KMS-11 (cell line): ENCODE measurements around the gene TUBG1.

ENCODE experiments used
- H2AFZ ChIP-seq: fragments of 200-600 bp; sonication (generic); 2 replicates; pipeline ENCODE4 v1.6.1; 2016; ENCODE audit warnings: antibody characterized with exemption, mixed run types, low read depth
- H3K27ac ChIP-seq: fragments of 200-600 bp; sonication (generic); 2 replicates; pipeline ENCODE4 v1.6.1; 2016; ENCODE audit warnings: mild to moderate bottlenecking, mixed run types
- H3K27me3 ChIP-seq: fragments of 200-600 bp; sonication (generic); 2 replicates; pipeline ENCODE4 v1.6.1; 2017; ENCODE audit warnings: mild to moderate bottlenecking, low read depth, mixed run types, moderate library complexity; ENCODE audit not compliant: insufficient read depth
- H3K36me3 ChIP-seq: fragments of 200-600 bp; sonication (generic); 2 replicates; pipeline ENCODE4 v1.6.1; 2017; ENCODE audit warnings: mild to moderate bottlenecking, mixed run types; ENCODE audit not compliant: insufficient read depth
- H3K4me1 ChIP-seq: fragments of 200-600 bp; sonication (generic); 2 replicates; pipeline ENCODE4 v1.6.1; 2016; ENCODE audit warnings: mild to moderate bottlenecking, low read depth, mixed run types; ENCODE audit not compliant: poor library complexity, severe bottlenecking
- H3K4me2 ChIP-seq: fragments of 200-600 bp; sonication (generic); 2 replicates; pipeline ENCODE4 v1.7.0; 2016; ENCODE audit warnings: mild to moderate bottlenecking, mixed run types
- H3K4me3 ChIP-seq: fragments of 200-600 bp; sonication (generic); IDR thresholded peaks from 2 replicates; pipeline ENCODE4 v1.6.1; 2017; ENCODE audit warnings: low read depth, low read length, mixed read lengths; ENCODE audit not compliant: insufficient read depth
- H3K79me2 ChIP-seq: fragments of 200-600 bp; sonication (generic); 2 replicates; pipeline ENCODE4 v1.6.1; 2016; ENCODE audit warnings: low read depth, mixed run types; ENCODE audit not compliant: insufficient read depth
- H3K9ac ChIP-seq: fragments of 200-600 bp; sonication (generic); 2 replicates; pipeline ENCODE4 v1.6.1; 2016; ENCODE audit warnings: mild to moderate bottlenecking, mixed run types
- H4K20me1 ChIP-seq: fragments of 200-600 bp; sonication (generic); 2 replicates; pipeline ENCODE4 v1.6.1; 2016; ENCODE audit warnings: mild to moderate bottlenecking, mixed run types; ENCODE audit not compliant: insufficient read depth
- TF ChIP-seq, protein P1 (sequence below): fragments of 200-600 bp; sonication (generic); conservative IDR thresholded peaks from 2 replicates; pipeline ENCODE4 v1.6.1; 2017; ENCODE audit warnings: low read depth, mild to moderate bottlenecking, antibody characterized with exemption, low read length, moderate library complexity, mixed read lengths

TUBG1 gene

DNA sequence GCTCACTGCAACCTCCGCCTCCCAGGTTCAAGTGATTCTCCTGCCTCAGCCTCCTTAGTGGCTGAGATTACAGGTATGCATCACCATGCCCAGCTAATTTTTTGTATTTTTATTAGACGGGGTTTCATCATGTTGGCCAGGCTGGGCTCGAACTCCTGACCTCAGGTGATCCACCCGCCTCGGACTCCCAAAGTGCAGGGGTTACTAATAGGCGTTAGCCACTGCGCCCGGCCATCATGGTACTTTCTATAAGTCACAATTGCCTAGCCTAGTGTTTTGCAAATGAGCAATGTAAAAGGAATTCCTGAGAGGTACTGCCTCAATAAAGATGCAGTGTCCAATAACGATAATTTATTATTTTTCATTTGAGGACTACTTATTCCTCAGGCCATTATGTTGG, 18.1 kb upstream of the TUBG1 start:
- Histone ChIP-seq H4K20me1 (no peaks in the 10 kb centered on the region), H3K27ac (no peak overlapping the region), H3K4me2 (no peak overlapping the region), H3K9ac (no peak overlapping the region), H3K79me2 (peaks cover 9% of the 10 kb centered on the region; the same call in 1 of the 2 replicates), H3K36me3 (0 out of 2 replicates have a peak, but pooled peaks cover 4% of the 10 kb centered on the region), H3K4me1 (peaks cover 26% of the 10 kb centered on the region), H3K4me3 (no peak overlapping the region), H3K27me3 (no peaks in the 10 kb centered on the region), H2AFZ (no peak overlapping the region)
- TF ChIP-seq, protein P1, sequence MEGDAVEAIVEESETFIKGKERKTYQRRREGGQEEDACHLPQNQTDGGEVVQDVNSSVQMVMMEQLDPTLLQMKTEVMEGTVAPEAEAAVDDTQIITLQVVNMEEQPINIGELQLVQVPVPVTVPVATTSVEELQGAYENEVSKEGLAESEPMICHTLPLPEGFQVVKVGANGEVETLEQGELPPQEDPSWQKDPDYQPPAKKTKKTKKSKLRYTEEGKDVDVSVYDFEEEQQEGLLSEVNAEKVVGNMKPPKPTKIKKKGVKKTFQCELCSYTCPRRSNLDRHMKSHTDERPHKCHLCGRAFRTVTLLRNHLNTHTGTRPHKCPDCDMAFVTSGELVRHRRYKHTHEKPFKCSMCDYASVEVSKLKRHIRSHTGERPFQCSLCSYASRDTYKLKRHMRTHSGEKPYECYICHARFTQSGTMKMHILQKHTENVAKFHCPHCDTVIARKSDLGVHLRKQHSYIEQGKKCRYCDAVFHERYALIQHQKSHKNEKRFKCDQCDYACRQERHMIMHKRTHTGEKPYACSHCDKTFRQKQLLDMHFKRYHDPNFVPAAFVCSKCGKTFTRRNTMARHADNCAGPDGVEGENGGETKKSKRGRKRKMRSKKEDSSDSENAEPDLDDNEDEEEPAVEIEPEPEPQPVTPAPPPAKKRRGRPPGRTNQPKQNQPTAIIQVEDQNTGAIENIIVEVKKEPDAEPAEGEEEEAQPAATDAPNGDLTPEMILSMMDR, result no peak

DNA sequence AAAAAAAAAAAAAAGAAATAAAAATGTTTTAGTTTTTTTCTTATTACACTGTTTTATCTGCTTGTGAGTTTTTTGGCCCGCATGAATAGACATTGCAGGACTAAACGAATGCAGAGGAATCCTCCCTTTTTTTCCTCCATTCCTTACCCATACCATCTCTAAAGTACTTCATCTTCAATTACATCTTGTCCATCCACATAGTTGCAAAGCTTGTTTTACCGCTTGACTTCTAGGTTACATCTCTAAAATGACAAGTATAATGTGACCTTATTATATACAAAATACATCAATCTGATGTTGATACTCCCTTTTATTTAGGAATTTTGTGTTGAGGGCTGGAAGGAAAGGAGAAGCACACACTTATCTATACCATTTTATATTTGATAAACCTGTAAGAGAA, 13.1 kb upstream of the TUBG1 start:
- H4K20me1 ChIP-seq, result no peaks in the 10 kb centered on the region
- no peak overlapping the region for H3K27ac ChIP-seq
- no peaks in the 10 kb centered on the region for H3K27me3 ChIP-seq
- peaks cover 30% of the 10 kb centered on the region; the same call in 1 of the 2 replicates for H3K79me2 ChIP-seq
- TF ChIP-seq, protein P1, result no peak
- no peak overlapping the region for H2AFZ ChIP-seq
- H3K9ac ChIP-seq, result no peak overlapping the region
- H3K4me3 ChIP-seq, result no peak overlapping the region
- H3K4me2 ChIP-seq, result no peak overlapping the region
- peaks cover 4% of the 10 kb centered on the region; the same call in 1 of the 2 replicates for H3K36me3 ChIP-seq
- H3K4me1 ChIP-seq, result peaks cover 4% of the 10 kb centered on the region

DNA sequence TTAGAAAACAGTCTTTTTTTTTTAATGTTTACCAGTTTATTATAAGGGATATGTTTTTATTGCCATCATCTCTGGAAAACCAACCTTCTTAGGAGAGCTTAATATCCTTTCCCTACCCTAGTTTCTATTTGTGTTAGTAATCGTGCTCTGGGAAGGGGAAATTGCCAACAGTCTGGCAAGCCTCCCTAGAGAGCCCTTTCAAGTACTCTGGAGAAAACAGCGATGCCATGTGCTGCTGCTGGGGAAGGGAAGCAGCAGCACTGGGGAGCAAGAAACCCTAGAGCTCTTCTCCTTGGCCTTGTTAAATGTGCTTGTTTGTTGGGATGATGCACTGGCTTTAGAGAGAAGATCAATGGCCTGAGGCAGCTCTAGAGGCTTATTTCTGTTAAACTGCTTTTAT, 10.6 kb upstream of the TUBG1 start:
- Histone ChIP-seq H3K27me3 (no peaks in the 10 kb centered on the region), H3K4me3 (no peak overlapping the region), H3K27ac (no peak overlapping the region), H3K79me2 (peaks cover 43% of the 10 kb centered on the region), H4K20me1 (no peaks in the 10 kb centered on the region), H3K4me1 (peaks cover 4% of the 10 kb centered on the region), H3K36me3 (no peaks in the 10 kb centered on the region; the same call in 1 of the 2 replicates), H3K9ac (no peak overlapping the region), H3K4me2 (no peak overlapping the region), H2AFZ (no peak overlapping the region)
- TF ChIP-seq, protein P1, result no peak

DNA sequence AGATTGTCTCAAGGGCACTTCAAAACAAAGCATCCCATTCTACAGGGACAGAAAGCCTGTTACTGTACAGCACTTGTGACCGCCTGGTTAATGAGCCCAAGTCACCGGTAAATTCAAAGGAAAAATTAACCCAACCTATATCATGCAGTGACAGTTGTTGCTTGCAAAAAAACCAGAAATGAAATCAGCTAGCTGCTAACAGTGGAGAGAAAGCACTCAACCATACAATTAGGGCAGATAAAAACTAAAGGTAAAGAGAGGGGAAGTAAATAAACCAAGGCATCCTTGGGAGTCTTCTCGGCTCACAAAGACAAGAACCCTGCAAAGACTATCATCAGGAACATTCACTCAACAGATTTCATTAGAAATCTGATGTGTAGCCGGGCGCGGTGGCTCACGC, 6.2 kb upstream of the TUBG1 start:
- Histone ChIP-seq H2AFZ (no peak overlapping the region), H4K20me1 (no peaks in the 10 kb centered on the region), H3K27me3 (no peaks in the 10 kb centered on the region), H3K79me2 (peaks cover 84% of the 10 kb centered on the region), H3K27ac (no peak overlapping the region), H3K36me3 (no peaks in the 10 kb centered on the region; the same call in 1 of the 2 replicates), H3K4me3 (no peak overlapping the region), H3K4me2 (no peak overlapping the region), H3K9ac (no peak overlapping the region), H3K4me1 (peaks cover 42% of the 10 kb centered on the region)
- TF ChIP-seq, protein P1, result no peak
